ENCODE measurements around the gene FAM117A.
"Not testable (repeated sequence)": the region's sequence is repeated elsewhere in the genome, so short reads cannot be mapped to it uniquely, and the experiment has no call there.

Gene FAM117A

DNA sequence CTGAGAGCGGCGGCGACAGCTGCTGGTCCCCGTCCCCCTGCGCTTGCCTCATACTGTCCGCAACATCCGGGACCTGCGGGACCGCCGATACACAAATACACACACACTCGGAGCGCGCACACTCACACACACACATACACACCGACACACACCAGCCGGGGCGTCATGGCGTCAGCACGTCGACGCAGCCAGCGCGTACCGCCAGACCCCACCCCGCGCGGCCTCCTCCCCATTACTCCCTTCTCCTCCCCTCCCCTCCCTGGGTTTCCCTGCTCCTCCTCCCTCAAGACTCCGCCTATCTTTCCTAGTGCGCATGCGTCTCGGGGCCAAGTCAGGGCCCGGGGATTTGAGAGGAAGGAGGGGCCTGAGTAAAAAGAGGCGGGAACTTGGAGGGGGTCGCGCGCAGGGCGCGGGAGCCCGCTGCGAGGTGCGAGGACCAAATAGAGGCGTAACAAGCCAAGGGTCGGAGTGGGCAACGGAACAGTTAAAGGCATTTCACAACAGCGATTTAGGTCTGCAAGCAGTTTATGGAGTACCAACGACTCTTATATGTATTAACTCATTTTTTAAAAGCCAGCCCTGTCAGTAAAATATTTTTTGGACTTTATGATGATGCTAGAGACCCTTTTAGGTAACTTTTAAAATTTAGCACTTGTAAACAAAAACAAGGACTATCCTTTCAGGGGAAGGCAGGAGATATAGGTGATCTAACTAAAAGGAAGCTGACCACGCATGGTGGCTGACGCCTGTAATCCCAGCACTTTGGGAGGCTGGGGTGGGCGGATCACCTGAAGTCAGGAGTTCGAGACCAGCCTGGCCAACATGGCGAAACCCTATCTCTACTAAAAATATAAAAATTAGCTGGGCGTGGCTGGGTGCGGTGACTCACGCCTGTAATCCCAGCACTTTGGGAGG is 85.7 kb downstream of the FAM117A start, which contains the start of gene SPOP:
SPOP (minus strand) TSS at position 165 of the 915 bp plus-strand sequence. CDS start 55,287 bp downstream, outside the sequence.
- DNase-seq (ENCODE audit: low spot score), result peak; percentile 100

- DNase-seq (ENCODE audit: low spot score), result peak; percentile 92
Measured at GRCh38 chr17:49677134-49677932, 86.6 kb downstream of the FAM117A start.

- DNase-seq (ENCODE audit: low spot score), result peak; percentile 85
Measured at GRCh38 chr17:49676276-49676868, 87.6 kb downstream of the FAM117A start.

- DNase-seq (ENCODE audit: low spot score), result no peak
Measured at GRCh38 chr17:49674507-49674906, 89.4 kb downstream of the FAM117A start.

GRCh38 chr17:49673679-49674078 is 90.3 kb downstream of the FAM117A start:
- not testable (repeated sequence) for DNase-seq (ENCODE audit: low spot score)

DNA sequence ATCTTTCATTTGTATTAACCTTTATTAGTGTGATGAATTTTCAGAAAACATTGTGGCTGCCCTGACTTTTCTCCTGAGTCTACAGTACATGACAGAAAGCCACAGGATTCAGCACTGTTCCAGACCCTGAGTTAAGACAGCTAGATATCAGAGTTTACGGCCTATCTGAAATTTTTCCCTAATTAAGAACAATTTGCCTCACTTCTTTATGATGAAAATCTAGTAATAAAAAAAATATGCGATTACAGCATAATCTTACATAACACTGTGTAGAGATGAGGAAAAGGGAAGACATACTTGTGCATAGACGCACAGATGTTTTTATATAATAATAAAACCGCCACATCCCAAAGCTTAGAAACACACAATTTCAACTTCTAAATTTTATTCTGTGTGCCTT is 93.3 kb downstream of the FAM117A start:
- no peak for DNase-seq (ENCODE audit: low spot score)

GRCh38 chr17:49670002-49670401 is 93.9 kb downstream of the FAM117A start:
- no peak for DNase-seq (ENCODE audit: low spot score)

DNA sequence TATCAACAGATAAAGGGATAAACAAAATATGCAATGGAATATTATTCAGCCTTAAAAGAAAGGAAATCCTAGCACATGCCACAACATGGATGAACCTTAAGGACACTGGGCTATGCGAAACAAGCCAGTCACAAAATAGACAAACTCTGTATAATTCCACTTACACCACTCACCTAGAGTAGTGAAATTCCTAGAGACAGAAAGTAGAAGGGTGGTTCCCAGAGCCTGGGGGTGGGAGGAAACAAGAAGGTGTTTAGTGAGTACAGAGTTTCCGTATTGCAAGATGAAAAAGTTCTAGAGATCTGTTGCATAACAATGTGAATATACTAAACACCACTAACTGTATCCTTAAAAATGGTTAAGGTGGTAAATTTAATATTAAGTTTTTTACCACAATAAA is 96.1 kb downstream of the FAM117A start:
- DNase-seq (ENCODE audit: low spot score), result no peak

GRCh38 chr17:49664706-49665211 is 99.2 kb downstream of the FAM117A start:
- DNase-seq (ENCODE audit: low spot score), result no peak
